GM21723 (cell line): ENCODE results near the gene FGF11.
"Not testable (repeated sequence)": the region's sequence is repeated elsewhere in the genome, so short reads cannot be mapped to it uniquely, and the experiment has no call there.

Experiments used
- ATAC-seq: cut with Tn5 transposase; IDR thresholded peaks from one replicate; pipeline ENCODE4 v1.9.1; 2021; ENCODE audit warnings: mild to moderate bottlenecking, moderate library complexity; ENCODE audit not compliant: unreplicated experiment

FGF11 gene

GRCh38 chr17:7478276-7479212, 39.2 kb downstream of the FGF11 start:
- no peak for ATAC-seq

GRCh38 chr17:7479213-7480088, 40.1 kb downstream of the FGF11 start, which contains the start of gene ZBTB4:
ZBTB4 (minus strand) TSS chr17:7479631; CDS start chr17:7466801, 12,830 bp downstream.
- no peak for ATAC-seq

GRCh38 chr17:7480089-7480384, 40.7 kb downstream of the FGF11 start:
- ATAC-seq = no peak

- ATAC-seq = not testable (repeated sequence)
Observed at GRCh38 chr17:7481275-7481674, 42.0 kb downstream of the FGF11 start, which contains the start of gene SLC35G6. SLC35G6 (plus strand) TSS chr17:7481446; CDS start chr17:7481517, 71 bp downstream.

GRCh38 chr17:7481842-7482741, 42.8 kb downstream of the FGF11 start:
- not testable (repeated sequence) for ATAC-seq

GRCh38 chr17:7482742-7483088, 43.4 kb downstream of the FGF11 start:
- not testable (repeated sequence) for ATAC-seq

- ATAC-seq = peak; percentile 41
Observed at GRCh38 chr17:7483255-7484066, 44.1 kb downstream of the FGF11 start.

- ATAC-seq = peak; percentile 57
Observed at GRCh38 chr17:7484067-7484918, 45.0 kb downstream of the FGF11 start, which contains the start of gene POLR2A. POLR2A (plus strand) TSS chr17:7484366.

GRCh38 chr17:7484919-7485377, 45.6 kb downstream of the FGF11 start:
- no peak for ATAC-seq

GRCh38 chr17:7486181-7486580, 46.9 kb downstream of the FGF11 start:
- no peak for ATAC-seq

GRCh38 chr17:7490144-7490543, 50.8 kb downstream of the FGF11 start:
- ATAC-seq = no peak

- no peak for ATAC-seq
Observed at GRCh38 chr17:7491583-7491982, 52.3 kb downstream of the FGF11 start.

- ATAC-seq = no peak
Observed at GRCh38 chr17:7493941-7494340, 54.6 kb downstream of the FGF11 start.
